ENCODE results near the gene CD93. TPM values are rescaled to one million over a fixed set of nuclear protein-coding genes. Genes with fewer than 3 reads are reported as not detected.

CD93 gene
- total RNA-seq, 1 donor from 2014 or later: 5.5 TPM

DNA sequence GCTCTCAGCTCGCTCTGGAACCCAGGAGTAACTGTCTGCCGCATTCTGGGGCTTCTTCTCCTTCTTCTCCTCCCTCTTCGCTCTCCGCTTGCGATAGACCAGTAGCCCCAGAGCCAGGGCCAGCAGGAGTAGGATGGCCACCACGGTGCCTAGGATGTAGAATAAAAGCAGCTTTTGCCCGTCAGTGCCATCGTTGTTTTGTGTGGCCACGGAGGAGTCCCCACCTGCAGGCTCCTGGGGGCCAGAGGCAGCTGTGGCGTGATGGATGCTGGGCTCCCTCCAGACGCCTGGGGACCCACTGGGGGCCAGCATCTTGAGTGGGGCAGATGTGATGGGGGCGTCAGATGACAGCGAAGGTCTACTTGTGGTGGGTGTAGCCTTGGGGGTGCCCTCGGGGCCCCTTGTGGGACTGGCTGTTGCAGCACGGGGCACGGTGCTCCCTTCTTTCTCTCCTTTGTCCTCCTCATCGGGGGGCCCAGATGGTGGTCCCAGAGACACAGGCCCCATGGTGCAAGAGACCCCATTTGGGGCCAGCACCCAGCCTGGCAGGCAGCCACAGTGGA lies 1.8 kb downstream of the CD93 start:
- intact Hi-C loops (cut with micrococcal nuclease): no loop called here

DNA sequence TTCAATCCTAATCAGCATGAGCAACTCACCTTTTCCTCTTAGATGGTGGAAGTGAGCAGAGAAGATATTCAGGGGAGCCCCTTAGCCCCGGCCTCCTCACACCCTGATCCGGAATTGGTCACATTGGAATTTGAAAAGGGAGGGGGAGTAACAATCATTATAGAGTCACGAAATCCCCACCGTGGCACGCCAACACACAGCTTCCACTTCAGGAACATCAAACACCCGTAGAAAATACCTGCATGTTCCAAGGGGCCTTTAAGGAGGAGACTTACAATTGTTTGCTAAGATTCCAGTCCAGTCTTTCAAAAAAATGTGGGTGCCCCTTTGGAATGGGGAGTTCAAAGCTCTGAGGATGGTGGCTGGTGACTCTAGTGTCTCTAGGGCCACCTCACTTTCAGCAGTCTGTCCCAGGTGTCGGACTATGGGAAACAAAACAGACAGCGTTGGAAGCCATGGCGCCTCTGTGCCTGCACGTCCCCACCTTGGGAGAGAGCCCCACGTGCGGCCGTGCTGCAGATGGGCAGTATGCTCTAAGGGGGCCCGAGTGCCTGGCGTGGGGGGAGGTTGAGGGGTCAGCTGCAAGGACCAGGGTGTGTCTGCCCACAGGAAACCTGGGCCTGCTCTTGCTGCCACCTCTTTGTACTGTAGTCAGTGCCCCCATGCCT lies 2.4 kb downstream of the CD93 start:
- intact Hi-C loops (cut with micrococcal nuclease): no loop called here

DNA sequence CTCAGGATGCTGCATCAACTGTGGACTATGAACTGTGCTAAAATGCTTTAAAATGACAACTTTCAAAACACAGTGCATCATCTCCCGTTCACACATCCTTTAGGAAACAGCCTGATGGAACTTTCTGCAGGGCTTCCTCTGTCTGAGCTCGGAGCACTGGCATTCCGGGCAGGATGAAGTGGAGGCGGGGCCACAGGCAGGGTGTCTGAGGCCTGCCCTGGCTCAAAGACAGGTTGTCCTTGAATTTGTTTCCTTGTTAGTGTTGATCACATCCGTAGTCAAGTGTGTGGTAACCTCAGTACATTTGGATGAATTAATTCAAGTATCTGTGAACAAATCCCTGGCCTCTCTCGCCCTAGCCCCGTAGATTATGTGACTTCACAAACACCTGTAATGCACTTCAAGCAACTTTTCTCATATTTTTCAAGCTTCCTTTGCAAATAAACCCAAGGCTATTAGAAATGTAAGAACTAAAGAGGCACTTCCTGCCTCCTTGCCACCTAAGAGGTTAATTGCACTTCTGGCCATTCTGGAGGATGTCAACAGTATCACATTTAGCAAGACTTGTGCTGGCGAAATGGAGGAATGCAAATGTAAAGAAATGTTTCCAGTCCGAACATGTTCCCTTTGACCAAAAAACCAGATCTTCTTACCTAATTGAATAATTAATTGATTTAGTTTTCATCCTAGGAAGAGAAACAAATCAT lies 3.1 kb downstream of the CD93 start:
- intact Hi-C loops (cut with micrococcal nuclease): no loop called here

DNA sequence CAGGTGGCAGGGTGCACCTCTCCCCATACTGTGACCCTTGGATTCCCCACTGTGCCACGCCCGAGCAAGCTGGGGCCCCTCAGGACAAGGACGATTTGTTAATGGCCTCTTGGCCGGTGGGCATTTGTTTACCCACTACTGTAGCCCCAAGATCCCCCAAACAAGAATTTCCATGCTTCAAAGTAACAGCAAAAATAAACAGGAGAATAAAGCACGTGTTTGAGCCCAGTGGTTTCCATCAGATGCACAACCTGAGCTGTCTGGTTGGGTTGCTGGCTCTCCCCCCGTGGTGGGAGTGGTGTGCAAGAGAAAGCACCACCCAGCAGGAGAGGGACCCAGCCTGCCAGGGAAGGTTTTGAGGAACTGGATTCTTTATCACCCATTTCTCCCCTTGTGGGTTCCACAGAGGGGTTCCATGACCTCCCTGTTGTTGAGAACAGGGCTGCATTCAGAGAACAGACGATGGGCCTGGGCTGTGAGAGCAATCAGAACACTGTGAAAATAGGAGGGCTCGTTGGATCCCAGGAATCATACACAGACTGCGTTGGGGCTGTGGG lies 4.8 kb downstream of the CD93 start:
- intact Hi-C loops (cut with micrococcal nuclease): no loop called here

DNA sequence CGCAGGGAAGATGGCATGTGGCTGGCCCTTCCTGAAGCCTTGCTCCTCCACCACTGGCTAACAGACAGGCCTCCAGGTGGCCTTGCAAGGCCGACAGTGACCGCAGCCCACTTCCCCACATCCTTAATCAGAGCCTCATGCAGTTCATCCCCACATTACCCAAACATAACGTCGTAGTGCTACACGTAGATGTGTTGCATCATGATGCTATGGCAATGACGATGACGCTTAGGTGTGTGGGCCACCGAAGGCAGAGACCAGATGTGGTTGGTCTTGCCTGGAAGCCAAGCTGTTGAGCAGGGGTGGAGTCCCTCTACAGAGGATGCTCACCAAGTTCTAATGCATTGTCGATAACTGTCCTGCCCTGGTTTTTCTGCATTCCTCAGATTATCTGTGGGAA lies 5.6 kb downstream of the CD93 start:
- intact Hi-C loops (cut with micrococcal nuclease): no loop called here

DNA sequence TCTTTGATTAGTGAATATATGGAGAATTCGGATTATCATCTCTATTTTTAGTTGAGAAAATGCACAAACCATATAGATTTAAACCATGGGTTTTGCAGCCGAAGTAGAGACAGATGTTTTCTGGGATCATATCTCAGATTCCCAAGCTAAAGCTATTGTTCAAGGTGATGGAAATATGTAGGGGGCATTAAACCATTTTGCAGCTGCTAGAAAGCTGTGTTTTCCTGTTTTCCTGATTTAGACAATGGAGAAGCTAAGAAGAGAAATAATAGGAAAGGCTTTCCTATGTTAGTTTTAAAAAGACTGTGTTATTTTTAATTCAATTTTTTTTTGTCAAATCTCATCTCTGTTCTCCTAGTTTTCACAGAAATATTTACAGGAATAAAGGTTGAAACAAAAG lies 6.2 kb downstream of the CD93 start:
- intact Hi-C loops (cut with micrococcal nuclease): no loop called here

DNA sequence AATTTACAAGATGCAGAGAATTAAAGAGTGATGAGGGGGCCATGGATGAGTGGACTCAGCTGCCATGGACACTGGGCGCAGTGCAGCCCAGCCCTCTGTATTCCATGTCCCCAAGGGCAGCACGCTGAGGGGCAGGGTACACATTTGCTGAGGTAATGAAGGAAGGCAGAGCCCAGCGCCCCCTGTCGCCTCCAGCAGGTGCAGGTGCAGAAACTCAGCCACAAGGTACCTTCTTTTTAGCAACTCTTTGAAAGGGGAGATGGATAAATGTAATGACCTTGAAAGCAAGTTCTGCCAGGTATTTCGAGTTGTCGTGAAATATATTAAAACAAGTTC lies 7.1 kb downstream of the CD93 start:
- intact Hi-C loops (cut with micrococcal nuclease): no loop called here

DNA sequence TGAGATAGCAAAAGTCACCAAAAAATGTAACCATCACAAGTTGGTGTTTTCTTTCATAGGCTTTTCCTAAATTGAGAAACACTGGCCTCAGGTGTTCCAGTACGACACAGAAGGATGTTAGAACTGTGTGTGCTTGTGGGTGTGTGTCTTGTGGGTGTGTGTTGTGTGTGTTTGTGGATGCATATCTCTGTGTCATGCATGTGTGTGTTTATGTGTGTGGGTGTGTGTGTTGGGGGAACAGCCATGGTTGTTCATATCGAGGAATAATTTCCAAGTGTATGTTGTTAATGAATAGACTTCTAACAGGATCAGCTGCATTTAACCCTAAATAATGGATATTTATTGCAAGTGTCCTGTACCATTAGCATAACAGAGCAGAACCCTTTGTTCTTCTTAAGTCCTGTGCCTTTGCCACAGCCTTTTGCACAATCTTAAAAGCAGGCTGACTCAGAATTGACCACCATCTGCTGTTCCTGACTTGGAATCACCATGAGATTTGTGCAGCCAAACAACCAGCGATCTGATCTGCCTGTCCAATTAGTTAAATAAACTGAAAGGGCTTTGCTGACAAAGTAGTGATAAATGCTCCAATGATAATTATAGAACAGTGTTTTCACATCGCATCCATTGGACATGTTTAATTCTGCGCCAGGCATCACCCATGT lies 7.6 kb downstream of the CD93 start:
- intact Hi-C loops (cut with micrococcal nuclease): no loop called here

DNA sequence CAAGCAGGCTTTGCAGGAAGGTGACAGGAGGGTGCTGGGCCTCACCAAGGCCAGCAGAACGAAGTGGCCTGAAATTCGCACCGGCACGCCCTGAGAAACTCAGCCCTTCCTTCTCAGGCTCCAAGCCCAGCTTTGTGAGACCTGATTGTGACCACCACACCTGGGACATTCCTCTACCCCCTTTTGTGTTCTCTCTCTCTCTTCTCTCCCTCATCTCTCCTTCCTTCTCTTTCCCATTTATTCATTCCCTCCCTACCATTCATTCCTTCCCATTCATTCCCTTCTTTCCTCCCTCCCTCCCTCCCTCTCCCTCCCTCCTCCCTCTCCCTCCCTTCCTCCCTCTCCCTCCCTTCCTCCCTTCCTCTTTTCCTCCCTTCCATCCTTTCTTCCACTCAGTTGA lies 8.8 kb downstream of the CD93 start:
- intact Hi-C loops (cut with micrococcal nuclease): no loop called here

DNA sequence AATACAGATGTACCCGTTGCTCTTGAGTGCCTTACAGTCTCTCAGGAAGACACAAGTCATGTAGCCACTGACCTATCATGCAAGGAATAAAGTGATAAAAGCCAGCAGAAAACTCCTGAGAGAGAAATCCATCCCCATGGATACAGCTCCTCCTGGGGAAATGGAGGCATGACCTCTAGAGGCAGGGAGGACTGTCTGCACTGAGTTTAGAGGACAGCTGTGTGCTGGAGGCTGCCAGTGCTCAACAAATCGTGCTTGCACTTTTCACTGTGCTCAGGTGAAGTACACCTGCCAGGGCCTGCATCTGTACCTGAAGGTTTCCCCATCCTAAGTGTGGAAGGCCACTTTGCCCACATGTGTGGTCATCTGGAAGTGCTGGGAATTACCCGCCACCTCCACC lies 12.1 kb downstream of the CD93 start:
- intact Hi-C loops (cut with micrococcal nuclease): no loop called here

DNA sequence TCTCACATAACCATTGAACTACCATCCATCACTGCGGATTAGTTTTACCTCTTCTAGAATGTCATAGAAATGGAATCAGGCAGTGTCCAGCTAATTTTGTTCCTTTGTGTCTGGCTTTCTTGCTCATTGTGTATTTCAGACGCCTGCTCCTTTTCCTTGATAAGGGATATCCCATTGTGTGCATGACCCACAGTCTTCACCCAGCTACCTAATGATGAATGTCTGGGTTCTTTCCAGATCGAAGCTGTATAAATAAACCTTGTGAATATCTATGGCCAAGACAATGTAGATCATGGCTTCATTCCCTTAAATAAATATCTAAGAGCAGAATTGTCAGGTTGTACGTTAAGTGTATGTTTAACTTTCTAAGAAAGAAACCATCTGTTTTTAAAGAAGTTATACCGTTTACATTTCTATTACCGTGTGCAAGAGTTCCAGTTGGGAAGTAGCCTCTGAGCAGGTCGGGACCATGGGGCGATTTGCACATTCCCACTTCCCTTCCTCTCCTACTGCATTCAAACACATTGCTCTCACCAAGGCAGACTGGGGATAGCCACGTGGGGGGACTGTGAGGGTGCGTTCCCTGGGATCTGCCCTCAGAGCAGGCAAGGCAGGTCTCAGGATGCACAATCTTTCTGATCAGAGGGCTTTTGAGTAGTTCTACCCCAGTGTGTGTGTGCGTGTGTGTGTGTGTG lies 13.1 kb downstream of the CD93 start:
- intact Hi-C loops (cut with micrococcal nuclease): no loop called here

DNA sequence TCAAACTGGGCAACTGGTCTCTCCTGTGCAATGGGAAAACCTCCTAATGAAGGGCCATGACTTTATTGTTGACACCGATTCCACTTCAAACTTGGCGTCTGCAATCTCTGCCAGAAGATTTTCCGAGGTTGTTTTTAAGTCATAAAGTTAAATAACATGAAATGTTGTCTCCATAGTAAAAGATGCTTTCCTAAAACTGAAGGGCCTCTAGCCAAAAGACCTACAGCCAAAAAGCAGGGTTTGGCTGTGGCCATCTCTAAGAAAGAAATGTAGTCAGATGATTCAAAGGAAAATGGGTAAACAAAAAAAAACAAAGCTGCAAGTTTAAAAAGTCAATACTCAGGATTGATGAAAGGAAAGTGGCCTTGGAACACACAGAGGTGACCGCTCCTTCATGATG lies 14.1 kb downstream of the CD93 start:
- intact Hi-C loops (cut with micrococcal nuclease): no loop called here

DNA sequence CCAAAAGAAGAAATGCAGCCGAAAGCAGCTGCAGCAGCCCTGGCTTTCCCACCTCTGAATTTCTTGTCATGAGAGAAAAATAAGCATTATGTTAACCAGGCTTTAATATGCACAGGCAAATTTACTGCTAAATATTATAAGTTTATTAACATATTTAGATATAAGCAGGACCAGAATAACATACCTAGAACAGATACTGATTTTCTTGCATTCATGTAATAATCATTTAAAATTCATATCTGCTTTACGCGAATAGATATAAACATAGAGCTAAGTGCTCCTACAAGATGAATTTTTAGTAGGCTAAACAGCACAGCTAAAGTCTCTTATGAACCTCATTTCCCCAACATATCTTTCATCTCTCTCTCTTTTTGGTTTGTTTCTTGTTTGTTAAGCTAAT lies 14.7 kb downstream of the CD93 start:
- intact Hi-C loops (cut with micrococcal nuclease): no loop called here

DNA sequence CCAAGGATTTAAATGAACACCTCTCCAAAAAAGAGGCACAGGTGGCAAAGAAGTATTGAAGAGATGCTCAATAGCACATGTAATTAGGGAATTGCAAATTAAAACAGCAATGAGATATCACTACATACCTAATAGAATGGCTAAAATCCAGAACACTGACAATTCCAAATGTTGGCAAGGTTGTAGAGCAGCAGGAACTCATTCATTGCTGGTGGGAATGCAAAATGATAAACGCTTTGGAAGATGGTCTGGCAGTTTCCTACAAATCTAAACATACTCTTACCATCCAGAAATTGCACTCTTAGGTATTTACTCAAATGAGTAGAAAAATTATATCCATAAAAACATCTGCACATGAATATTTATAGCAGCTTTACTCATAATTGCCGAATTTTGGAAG lies 17.0 kb downstream of the CD93 start:
- intact Hi-C loops (cut with micrococcal nuclease): no loop called here

DNA sequence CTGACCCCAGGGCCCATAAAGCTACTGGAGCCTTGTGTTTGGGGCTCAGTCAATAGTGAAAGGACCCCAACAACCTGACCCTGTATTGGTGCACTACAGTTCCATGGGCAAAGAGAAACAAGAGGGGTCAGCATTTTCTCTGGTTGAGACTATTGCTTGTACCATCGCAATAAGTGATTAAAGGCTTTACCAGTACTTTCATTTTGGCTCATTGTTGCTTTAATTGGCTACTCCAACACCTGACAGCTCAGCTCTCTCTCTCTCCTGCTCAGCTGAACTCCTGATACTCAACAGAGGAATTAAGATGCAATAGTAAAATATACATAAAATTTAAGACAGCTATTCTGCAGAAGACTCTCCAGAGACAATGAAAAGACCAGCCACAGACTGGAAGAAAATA lies 17.8 kb downstream of the CD93 start:
- intact Hi-C loops (cut with micrococcal nuclease): no loop called here

DNA sequence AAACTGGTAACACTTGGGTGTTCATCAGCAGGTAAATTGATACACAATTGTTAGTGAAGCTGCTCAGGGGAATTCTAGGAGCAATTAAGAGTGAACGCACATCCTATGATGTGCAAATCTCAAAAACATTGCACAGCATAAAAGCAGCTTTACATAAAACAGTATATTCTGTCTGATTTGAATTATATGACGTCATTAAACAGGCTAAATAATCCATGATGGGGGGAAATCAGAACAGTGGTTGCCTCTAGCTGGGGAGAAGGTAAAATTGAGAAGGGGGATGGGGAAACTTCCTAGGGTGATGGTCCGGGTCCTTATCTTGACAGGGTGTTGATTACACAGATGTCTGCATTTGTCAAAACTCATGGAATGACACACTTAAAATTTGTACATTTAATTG lies 19.4 kb downstream of the CD93 start:
- intact Hi-C loops (cut with micrococcal nuclease): no loop called here

DNA sequence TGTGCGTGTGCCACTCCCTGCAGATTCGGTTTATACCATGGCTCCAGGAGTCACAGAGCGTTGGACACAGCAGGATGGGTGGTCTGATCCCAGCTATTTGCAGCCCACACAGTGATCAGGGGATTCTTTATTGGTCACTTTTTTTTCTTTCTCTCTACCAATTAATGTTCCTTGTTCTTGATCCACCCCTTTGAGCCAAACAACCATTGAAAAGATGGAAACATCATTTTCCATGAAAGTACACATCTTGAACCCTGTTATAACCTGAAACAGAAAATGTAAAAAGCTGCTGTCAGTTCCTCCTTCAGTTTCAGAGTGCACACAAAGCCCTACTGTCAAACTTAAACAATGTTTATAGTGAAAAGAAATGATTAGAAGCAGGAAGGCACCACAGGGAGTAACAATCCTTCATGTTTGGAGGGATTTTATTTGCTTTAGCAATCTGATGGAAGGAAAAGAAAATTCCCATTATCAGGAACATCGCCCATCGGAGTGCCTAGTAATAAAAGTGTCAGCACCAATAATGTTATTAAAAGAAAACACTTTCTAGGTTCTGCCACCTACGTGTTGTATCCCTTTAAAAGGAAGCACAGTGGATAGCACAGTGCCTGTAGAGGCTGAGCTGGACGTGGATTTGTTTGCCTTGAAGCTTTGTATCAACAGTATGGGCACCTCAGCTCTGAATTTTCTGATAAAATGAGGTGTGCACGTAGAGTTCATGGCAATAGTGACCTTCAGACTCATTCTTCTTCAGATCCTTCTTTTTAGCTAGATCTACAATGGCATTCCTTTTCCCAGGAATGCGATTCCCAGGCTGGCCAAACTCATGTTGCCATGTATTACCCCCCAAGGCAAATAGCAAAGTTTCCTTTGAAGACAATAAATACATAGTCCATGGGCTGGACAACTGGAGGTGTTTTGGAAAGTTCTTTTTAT lies 20.6 kb downstream of the CD93 start:
- intact Hi-C loops (cut with micrococcal nuclease): no loop called here

DNA sequence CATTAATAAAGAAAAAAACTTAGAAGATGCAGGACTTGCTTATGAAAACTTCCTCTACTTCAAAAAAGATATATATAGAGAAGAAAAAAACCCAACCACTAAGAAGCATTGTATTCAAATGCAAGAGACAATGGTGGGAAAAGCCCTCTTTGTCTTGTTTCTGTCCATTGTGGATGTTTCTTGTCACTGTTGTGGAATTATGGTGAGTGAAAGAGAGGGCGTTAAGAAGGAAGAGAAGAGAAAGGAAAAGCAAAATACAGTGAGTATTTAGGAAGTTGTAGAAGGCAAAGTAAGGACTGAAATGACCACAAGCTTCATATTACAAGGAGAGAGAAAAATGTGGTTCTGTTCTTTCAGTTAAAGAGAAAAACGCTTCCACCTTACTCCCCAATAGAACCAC lies 22.5 kb downstream of the CD93 start:
- intact Hi-C loops (cut with micrococcal nuclease): no loop called here

DNA sequence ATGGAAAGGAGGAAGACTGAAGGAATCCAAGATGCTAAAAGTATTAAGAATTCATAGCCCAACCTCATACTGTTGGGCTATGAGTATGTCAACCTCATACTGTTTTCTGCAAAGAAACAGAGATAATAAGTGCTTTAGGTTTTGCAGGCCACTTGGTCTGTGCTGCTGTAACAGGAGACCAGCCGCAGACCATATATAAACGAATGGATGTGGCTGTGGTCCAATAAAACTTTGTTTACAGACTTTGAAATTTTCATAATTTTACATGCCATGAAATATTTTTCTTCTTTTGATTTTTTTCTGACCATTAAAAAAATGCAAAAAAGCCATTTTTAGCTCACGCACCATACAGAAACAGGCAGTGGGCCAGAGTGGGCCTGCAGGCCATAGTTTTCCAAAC lies 23.0 kb downstream of the CD93 start:
- intact Hi-C loops (cut with micrococcal nuclease): no loop called here

DNA sequence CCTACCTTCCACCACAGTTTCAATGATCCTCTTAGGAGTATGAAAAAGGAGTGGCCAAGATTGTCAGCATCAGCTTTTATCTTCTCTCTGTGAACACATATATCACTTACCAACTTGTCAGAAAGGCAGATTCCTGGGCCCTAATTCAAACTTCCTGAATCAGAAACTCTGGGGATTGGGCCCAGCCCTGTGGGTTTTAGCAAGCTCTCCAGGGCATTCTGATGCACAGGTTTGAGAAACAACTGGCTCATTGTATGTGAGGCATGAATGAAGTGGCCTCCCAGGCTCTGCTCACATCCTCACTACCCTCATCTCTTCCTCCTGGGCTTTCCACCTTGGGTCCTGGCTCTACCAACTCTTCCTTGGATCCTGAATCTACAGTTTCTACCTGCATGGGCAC lies 23.5 kb downstream of the CD93 start:
- intact Hi-C loops (cut with micrococcal nuclease): no loop called here

All from T-helper 1 cell treated with Interleukin-12 subunit alpha and Interleukin-12 subunit beta and Interleukin-4 antibody, amounts not matched to agents 30 ng/mL and 1 ng/mL, for 36 hours (primary cell).